Stimulated activated CD8-positive, alpha-beta memory T cell treated with anti-CD3 and anti-CD28 coated beads, Interleukin-12 subunit alpha, Interleukin-12 subunit beta, amount 100 ng/mL, for 4 hours (primary cell): ENCODE results near the gene CADM2.

Source experiments
- DNase-seq: peaks from one replicate; pipeline ENCODE4 v3.0.0-alpha.2; 2020; ENCODE audit warnings: low read depth

CADM2 gene

GRCh38 chr3:85189731-85190130, 230.9 kb downstream of the CADM2 start:
- no peak for DNase-seq

GRCh38 chr3:85193565-85193964, 234.8 kb downstream of the CADM2 start:
- no peak for DNase-seq

- no peak for DNase-seq
Measured at GRCh38 chr3:85208650-85209049, 249.9 kb downstream of the CADM2 start.

- no peak for DNase-seq
Measured at GRCh38 chr3:85210540-85210939, 251.8 kb downstream of the CADM2 start.

GRCh38 chr3:85228966-85229365, 270.2 kb downstream of the CADM2 start:
- no peak for DNase-seq

- DNase-seq: no peak
Measured at GRCh38 chr3:85244091-85244490, 285.3 kb downstream of the CADM2 start.

- DNase-seq: no peak
Measured at GRCh38 chr3:85244519-85244918, 285.7 kb downstream of the CADM2 start.

- DNase-seq: no peak
Measured at GRCh38 chr3:85251766-85252165, 293.0 kb downstream of the CADM2 start.

DNA sequence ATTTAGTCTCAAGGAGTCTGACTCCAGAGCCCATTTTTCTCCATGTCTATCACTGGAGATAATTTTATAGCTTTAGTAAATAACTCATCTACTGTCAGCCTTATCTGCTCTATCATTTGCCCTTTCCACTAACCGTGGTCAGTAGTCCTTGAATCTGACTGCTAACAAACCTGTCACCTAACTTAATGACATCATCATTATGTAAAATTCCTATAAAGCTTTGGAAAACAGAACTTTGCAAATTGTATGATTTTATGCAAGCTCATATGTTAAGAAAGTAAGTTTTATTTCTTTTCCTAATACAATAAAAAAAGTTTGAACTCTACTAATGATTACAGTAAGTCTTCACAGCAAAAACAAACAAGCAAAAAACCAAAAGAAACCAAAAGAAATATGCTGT, 293.9 kb downstream of the CADM2 start:
- DNase-seq: no peak

GRCh38 chr3:85254738-85255137, 295.9 kb downstream of the CADM2 start:
- no peak for DNase-seq

GRCh38 chr3:85255949-85256348, 297.2 kb downstream of the CADM2 start:
- DNase-seq: no peak

- DNase-seq: no peak
Measured at GRCh38 chr3:85258326-85258725, 299.5 kb downstream of the CADM2 start.

DNA sequence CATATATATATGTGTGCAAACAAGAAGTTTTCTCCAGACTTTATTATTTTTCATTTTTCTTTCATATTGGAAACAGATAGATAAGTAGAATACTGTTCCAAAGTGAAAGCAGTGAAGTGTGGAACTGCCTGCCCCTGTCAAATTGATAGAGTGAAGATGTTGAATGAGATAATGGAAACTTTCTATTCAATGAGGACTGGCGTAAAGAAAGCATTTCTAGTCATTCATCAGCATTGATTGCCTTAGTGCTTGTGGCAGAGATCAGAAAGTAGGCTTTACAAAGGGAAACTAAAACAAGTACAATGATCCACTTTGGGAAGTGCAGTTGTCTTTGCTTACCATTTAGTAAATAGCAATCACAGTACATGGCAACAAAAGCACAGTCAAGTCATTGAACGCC, 300.0 kb downstream of the CADM2 start:
- no peak for DNase-seq

DNA sequence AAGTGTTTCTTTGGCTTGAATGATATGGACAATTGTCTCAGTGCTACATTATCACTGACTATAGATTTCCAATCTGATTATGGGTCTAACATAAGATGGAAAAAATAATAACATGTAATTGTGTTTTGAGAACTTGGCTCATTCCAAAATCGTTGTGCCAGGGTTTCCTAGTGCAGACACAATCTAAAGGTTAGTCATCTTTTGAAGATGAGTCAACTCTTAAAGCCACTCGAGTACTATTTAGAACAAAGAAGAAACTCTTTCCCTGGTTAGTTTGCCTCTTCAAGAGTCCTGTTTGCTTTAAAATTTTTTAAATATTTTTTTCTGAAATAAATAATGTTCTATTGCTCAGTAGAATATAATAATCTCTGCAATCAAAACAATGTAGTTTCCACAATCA, 301.0 kb downstream of the CADM2 start:
- no peak for DNase-seq

DNA sequence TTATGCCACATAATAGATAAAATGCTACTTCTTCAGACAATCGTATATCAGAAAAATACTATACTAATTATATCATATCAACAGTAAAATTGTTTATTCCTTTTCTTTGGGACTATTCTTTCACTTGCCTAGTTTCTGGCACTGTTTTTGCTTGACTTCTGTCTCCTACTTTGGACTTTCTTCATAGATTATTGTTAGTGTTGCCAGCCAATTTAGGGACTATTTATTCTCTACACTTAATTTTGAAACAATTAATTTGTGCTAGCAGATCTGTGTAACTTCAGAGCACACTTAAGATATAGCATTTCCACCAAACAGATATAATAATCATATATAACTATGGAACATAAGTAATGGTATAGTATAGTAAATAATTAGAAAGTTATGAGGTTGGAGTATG, 305.6 kb downstream of the CADM2 start:
- DNase-seq: no peak

DNA sequence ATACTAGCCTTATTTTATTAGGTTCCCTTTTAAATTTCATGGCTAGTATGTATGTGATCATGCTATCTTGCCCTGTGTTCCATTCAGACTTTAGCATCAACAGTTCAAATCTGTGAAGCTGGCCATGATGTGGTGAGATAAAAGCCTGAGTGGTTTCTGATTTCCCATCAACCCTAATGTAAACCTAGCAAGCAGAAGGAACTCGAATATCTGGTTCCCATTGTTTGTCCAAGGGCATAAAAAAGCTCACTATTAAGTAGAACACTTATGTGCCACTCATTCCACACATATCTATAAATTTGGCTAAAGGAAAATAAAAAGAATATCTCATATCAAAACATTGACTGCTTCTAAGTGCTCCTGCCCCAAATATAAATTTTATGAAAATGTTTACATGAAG, 311.7 kb downstream of the CADM2 start:
- no peak for DNase-seq

- no peak for DNase-seq
Measured at GRCh38 chr3:85271911-85272310, 313.1 kb downstream of the CADM2 start.

DNA sequence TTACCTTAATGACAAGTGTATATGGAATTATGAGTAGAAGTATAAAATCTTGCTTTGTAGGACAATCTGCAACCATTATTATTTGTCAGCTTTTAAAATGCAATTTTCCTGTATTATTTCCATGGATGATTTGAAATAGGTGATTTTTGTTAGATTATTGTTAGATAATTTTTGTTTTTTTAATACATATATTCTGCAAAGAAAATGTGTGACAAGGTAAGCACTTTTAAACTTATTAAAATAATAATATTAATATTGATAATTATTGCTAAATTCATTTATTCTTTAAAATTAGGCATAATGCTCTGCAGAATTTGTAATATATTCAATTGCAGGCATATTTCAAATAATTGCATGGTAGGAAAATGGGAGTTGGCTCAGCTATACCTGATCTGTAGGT, 329.5 kb downstream of the CADM2 start:
- DNase-seq: no peak

- DNase-seq: no peak
Measured at GRCh38 chr3:85297291-85297690, 338.5 kb downstream of the CADM2 start.

- DNase-seq: no peak
Measured at GRCh38 chr3:85298032-85298431, 339.2 kb downstream of the CADM2 start.

GRCh38 chr3:85303156-85303555, 344.4 kb downstream of the CADM2 start:
- no peak for DNase-seq

DNA sequence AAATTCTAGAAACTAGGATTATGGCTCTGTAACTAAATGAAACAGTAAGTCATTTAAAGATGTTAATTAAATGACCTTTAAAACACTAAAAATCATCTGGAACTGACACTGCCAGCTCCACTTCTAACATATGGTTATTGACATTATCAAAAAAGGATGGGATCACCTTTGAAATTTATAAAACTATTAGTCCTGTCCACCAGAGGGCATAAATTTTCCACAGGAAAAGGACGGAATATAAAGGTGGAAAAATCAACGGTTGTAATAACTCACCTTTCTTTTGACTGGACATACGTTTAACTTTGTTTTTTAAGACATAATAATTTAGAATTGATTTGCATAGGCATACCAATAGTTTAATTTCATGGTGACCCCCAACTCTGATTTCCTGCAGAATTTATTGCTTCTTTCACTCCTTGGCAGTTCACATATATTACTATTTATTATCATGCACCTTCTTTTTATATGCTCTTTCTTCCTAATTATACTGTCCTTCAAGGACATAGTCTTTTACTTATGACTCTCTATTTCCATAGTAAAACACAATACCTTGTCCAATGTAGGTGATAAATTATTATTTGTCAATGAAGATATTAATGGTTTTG, 345.7 kb downstream of the CADM2 start:
- no peak for DNase-seq

- DNase-seq: no peak
Measured at GRCh38 chr3:85312331-85312730, 353.5 kb downstream of the CADM2 start.

- no peak for DNase-seq
Measured at GRCh38 chr3:85313380-85313779, 354.6 kb downstream of the CADM2 start.

DNA sequence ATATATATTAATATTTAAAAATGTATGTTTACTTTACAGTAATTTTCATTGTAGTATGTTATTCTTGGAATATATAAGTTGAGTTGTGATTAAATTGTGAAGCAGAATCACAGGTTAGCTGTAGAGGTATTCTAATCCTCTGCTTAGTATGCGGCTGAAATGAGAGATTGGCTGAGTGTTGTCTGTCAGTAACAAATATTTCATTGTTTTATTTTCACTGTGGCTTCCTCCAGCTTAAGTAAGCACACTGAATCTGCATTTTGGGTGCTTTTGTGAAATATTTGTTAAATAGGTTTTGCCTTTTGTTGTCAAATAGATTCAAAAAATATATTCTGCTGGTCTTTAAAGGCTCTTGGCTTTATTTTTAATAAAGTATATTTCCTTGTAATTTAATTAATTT, 357.5 kb downstream of the CADM2 start:
- no peak for DNase-seq
